ENCODE data around the gene C12orf56. TPM values are rescaled to one million over a fixed set of nuclear protein-coding genes. Genes with fewer than 3 reads are reported as not detected.

C12orf56 gene
- total RNA-seq, 1 experiment from 2014 or later: not detected

GRCh38 chr12:64236549-64236948 is 154.0 kb downstream of the C12orf56 start:
- ChIA-PET CTCF (interaction anchor here (0.6 to 2.8 kb wide), 13 partner anchors 9 to 414 kb away, joined by 3 to 14 read pairs (median 4); partner anchors contain the start of gene SRGAP1), POLR2A (interaction anchor here (1.1 to 1.2 kb wide), 2 partner anchors 14 to 259 kb away, joined by 3 read pairs; partner anchors contain the start of gene KICS2)
- peak; percentile 45 for DNase-seq (ENCODE audit: unreplicated experiment)
- no peak overlapping the region for H3K4me3 Mint-ChIP-seq (ENCODE audit: unreplicated experiment)
- no peaks in the 10 kb centered on the region for H3K9me3 Mint-ChIP-seq (ENCODE audit: unreplicated experiment)
- peak; percentile 37 for TF ChIP-seq CTCF (IDR thresholded peaks at IDR 0.05; ENCODE audit: unreplicated experiment)
- no TSS peak for BruUV-seq (replicated peaks)
- H3K27me3 Mint-ChIP-seq (ENCODE audit: insufficient read depth, unreplicated experiment): no peaks in the 10 kb centered on the region
- H3K4me1 Mint-ChIP-seq (ENCODE audit: insufficient read depth, unreplicated experiment): peaks cover 6% of the 10 kb centered on the region
- H3K36me3 Mint-ChIP-seq (ENCODE audit: insufficient read depth, unreplicated experiment): no peaks in the 10 kb centered on the region
- intact Hi-C loops (cut with micrococcal nuclease): no loop called here
- no peak overlapping the region for H3K27ac Mint-ChIP-seq (ENCODE audit: low read depth, unreplicated experiment)

GRCh38 chr12:64232196-64232595 is 158.4 kb downstream of the C12orf56 start:
- DNase-seq (ENCODE audit: unreplicated experiment): no peak
- Mint-ChIP-seq H3K4me1 (ENCODE audit: insufficient read depth, unreplicated experiment) (peaks cover 4% of the 10 kb centered on the region), H3K27ac (ENCODE audit: low read depth, unreplicated experiment) (no peak overlapping the region), H3K27me3 (ENCODE audit: insufficient read depth, unreplicated experiment) (no peaks in the 10 kb centered on the region), H3K36me3 (ENCODE audit: insufficient read depth, unreplicated experiment) (no peaks in the 10 kb centered on the region), H3K9me3 (ENCODE audit: unreplicated experiment) (no peaks in the 10 kb centered on the region), H3K4me3 (ENCODE audit: unreplicated experiment) (no peak overlapping the region)
- no peak for TF ChIP-seq CTCF (IDR thresholded peaks at IDR 0.05; ENCODE audit: unreplicated experiment)
- ChIA-PET POLR2A (interaction anchor here (2.3 kb wide), 1 partner anchor 10 kb away, joined by 10 read pairs; the partner anchor contains the start of gene KICS2), CTCF (interaction anchor here (0.5 kb wide), 1 partner anchor 89 kb away, joined by 4 read pairs; no protein-coding TSS in a partner anchor)
- intact Hi-C loops (cut with micrococcal nuclease): no loop called here
- BruUV-seq (replicated peaks): no TSS peak

GRCh38 chr12:64229796-64230195 is 160.8 kb downstream of the C12orf56 start:
- DNase-seq (ENCODE audit: unreplicated experiment): no peak
- Mint-ChIP-seq H3K4me3 (ENCODE audit: unreplicated experiment) (no peak overlapping the region), H3K36me3 (ENCODE audit: insufficient read depth, unreplicated experiment) (no peaks in the 10 kb centered on the region), H3K9me3 (ENCODE audit: unreplicated experiment) (no peaks in the 10 kb centered on the region), H3K27me3 (ENCODE audit: insufficient read depth, unreplicated experiment) (no peaks in the 10 kb centered on the region), H3K4me1 (ENCODE audit: insufficient read depth, unreplicated experiment) (no peaks in the 10 kb centered on the region), H3K27ac (ENCODE audit: low read depth, unreplicated experiment) (no peak overlapping the region)
- TF ChIP-seq CTCF (IDR thresholded peaks at IDR 0.05; ENCODE audit: unreplicated experiment): no peak
- BruUV-seq (replicated peaks): no TSS peak
- POLR2A ChIA-PET: no interaction called here
- CTCF ChIA-PET: interaction anchor here (1.0 kb wide), 1 partner anchor 403 kb away, joined by 3 read pairs; no protein-coding TSS in a partner anchor
- intact Hi-C loops (cut with micrococcal nuclease): no loop called here

- no TSS peak for BruUV-seq (replicated peaks)
- Mint-ChIP-seq H3K4me3 (ENCODE audit: unreplicated experiment) (no peak overlapping the region), H3K27me3 (ENCODE audit: insufficient read depth, unreplicated experiment) (no peaks in the 10 kb centered on the region), H3K4me1 (ENCODE audit: insufficient read depth, unreplicated experiment) (no peaks in the 10 kb centered on the region), H3K27ac (ENCODE audit: low read depth, unreplicated experiment) (no peak overlapping the region), H3K9me3 (ENCODE audit: unreplicated experiment) (no peaks in the 10 kb centered on the region), H3K36me3 (ENCODE audit: insufficient read depth, unreplicated experiment) (no peaks in the 10 kb centered on the region)
- TF ChIP-seq CTCF (IDR thresholded peaks at IDR 0.05; ENCODE audit: unreplicated experiment): no peak
- CTCF ChIA-PET: interaction anchor here (1.0 kb wide), 1 partner anchor 403 kb away, joined by 3 read pairs; no protein-coding TSS in a partner anchor
- POLR2A ChIA-PET: no interaction called here
- no peak for DNase-seq (ENCODE audit: unreplicated experiment)
- intact Hi-C loops (cut with micrococcal nuclease): no loop called here
Measured at GRCh38 chr12:64229240-64229639, 161.3 kb downstream of the C12orf56 start.

Data from MCF 10A (cell line).